ENCODE data around the gene BMERB1.

Gene BMERB1

DNA sequence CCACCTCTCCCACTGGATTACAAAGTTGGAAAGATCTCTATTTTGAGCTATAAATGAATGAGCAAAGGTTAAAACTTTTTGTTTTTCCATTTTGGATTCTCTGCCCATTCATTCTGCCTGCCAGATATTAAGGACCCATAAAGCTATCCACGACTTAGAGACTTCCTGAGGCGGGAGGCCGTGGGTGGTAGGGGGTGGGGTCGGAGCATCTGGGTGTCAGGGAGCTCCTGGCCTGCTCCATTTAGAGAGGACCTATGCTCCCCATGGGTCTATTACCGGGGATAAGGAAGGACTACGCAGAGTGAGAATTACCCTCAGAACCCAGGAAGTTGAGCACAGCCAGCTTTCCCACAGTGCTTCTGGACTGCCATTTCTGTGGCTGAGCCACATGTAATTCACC, 162.7 kb downstream of the BMERB1 start:
- no peak for DNase-seq (ENCODE audit: low read depth in 2 of 2)
- TF ChIP-seq, protein P1, sequence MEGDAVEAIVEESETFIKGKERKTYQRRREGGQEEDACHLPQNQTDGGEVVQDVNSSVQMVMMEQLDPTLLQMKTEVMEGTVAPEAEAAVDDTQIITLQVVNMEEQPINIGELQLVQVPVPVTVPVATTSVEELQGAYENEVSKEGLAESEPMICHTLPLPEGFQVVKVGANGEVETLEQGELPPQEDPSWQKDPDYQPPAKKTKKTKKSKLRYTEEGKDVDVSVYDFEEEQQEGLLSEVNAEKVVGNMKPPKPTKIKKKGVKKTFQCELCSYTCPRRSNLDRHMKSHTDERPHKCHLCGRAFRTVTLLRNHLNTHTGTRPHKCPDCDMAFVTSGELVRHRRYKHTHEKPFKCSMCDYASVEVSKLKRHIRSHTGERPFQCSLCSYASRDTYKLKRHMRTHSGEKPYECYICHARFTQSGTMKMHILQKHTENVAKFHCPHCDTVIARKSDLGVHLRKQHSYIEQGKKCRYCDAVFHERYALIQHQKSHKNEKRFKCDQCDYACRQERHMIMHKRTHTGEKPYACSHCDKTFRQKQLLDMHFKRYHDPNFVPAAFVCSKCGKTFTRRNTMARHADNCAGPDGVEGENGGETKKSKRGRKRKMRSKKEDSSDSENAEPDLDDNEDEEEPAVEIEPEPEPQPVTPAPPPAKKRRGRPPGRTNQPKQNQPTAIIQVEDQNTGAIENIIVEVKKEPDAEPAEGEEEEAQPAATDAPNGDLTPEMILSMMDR (IDR thresholded peaks at IDR 0.05; ENCODE audit: low read depth, low read length), result no peak
- H3K4me3 ChIP-seq (replicated peaks in 1 of 2; ENCODE audit: low read depth in 2 of 2, low read length in 2 of 2), result no peak overlapping the region

DNA sequence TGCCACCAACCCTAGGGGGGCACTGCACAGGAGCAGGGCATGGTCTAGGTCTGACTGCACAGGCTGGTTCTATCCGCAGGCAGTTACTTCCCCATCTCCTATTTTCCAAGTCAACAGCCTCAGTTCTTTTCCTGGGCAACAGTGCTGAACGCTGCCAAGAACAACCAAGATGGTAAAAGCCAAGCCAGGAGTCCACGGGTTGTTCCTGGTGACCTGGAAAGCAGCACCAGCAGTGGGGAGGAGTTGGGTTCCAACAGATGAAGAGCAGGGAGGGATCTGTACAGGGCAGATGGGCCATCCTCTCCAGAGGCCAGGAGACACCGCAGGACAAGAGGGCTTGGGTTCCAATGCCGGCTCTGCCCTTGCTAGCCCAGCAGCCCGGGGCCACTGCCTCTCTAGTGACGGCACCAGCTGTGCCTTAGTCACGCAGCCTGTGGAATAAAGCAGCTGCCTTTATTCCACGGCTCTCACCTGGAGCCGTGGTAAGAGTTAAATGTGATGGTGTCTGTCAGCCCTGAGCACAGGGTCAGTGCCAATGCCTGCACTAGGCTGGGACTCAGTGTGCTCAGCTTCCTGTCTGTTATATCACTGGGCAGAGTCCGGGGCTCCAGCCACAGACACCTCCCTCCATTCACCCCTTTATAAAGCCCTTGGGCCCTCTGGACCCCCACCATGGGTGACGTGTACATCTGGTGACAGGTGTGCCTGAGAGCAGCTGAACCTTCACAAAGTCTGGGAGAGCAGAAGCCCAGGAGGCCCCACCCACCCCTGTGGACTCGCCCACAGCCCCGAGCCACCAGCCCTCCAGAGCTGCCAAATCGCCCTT, 163.6 kb downstream of the BMERB1 start:
- no peak for DNase-seq (ENCODE audit: low read depth in 2 of 2)
- no peak overlapping the region for H3K4me3 ChIP-seq (replicated peaks in 1 of 2; ENCODE audit: low read depth in 2 of 2, low read length in 2 of 2)
- TF ChIP-seq, protein P1 (IDR thresholded peaks at IDR 0.05; ENCODE audit: low read depth, low read length), result no peak

DNA sequence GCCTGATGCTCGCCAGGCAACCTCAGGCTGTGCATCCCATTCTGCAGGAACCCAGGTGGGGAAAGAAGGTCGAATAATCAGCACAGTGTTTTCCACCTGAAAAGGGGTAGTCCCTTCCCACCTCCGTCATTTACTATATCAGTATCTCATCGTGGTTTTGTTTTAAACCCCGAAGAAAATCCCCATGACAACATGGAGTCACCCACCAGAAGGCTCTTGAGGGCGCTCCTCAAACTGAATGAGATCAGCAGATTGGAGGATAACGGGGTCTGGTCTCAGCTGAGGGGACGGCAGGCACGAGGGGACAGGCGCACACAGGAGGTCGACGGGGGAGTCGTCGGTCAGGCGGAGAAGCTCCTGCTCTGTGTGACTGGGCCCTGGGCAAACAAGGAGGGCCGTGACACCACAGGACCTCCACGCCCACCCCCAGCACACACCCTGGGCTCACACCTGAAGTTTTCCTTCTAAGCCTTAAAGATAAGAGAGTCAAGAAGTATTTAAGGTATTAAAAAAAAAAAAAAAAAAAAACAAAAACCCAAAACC, 164.3 kb downstream of the BMERB1 start:
- no peak overlapping the region for H3K4me3 ChIP-seq (replicated peaks in 1 of 2; ENCODE audit: low read depth in 2 of 2, low read length in 2 of 2)
- TF ChIP-seq, protein P1 (IDR thresholded peaks at IDR 0.05; ENCODE audit: low read depth, low read length), result no peak
- no peak for DNase-seq (ENCODE audit: low read depth in 2 of 2)

DNA sequence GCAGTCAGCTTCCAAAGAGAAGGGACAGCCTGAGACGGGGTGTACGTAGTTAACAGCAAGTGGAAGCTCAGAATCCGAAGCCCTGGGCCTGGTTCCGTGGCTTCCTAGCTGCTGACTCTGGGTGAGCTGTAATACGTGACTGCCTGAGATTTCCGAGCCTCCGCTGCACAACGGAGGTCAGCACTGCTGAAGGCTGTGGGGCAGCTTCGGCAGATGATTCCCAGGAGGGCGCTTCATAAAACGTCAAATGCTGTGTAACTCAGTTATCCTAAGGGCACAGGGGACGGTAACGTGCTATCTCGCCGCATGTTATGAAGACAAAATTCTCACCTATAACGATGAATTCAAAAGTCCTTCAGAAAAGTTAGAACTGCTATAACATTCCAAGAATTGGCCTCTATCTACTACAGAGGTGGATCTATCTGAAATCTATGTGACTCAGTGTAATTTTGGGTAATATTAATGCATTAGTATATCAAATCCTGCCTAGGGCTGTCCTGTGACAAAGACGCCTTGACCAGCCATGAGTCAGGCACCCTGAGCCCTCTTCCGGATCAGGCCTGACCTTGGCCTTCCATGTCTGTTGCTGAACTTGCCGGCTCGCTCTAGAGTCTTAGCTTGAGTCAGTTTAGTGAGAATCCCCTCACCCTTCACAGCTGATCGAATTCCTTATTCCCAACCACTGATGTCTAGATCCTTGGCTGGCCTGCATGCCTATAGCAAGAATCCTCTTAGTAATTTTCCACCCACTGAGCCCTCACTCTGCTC, 165.1 kb downstream of the BMERB1 start:
- DNase-seq (ENCODE audit: low read depth in 2 of 2), result no peak
- TF ChIP-seq, protein P1 (IDR thresholded peaks at IDR 0.05; ENCODE audit: low read depth, low read length), result no peak
- no peak overlapping the region for H3K4me3 ChIP-seq (replicated peaks in 1 of 2; ENCODE audit: low read depth in 2 of 2, low read length in 2 of 2)

DNA sequence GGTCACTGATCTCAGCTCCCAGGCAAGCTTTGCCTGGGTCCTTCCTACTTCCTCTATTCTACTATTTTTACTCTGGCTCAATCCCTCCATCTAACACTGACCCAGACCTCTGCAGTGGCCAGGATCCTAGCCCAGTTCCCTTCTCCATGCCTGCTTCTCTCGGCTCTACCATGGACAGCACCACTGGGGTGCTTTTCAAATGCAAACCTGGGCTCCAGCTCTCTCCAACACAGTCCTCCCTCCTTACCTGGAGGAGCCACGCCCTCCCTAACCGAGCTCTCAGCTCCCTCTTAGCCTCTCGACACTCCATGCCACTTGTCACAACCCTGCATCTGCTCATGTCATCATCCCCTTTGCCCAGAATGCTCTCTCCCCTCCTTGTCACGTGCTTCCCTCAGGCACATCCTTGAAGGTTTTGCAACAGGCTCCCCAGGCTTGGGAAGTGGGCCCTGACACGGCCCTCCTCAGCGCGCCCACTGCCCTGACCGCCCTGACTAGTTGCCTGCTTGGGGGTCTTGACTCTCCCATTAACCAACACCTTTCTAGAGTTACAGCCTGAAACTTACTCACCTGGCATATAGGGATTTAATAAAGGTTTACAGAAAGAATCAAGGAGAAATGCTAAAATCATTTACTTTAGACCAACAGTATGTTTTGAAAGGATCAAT, 167.0 kb downstream of the BMERB1 start:
- TF ChIP-seq, protein P1 (IDR thresholded peaks at IDR 0.05; ENCODE audit: low read depth, low read length), result no peak
- DNase-seq (ENCODE audit: low read depth in 2 of 2), result no peak
- H3K4me3 ChIP-seq (replicated peaks in 1 of 2; ENCODE audit: low read depth in 2 of 2, low read length in 2 of 2), result no peak overlapping the region

DNA sequence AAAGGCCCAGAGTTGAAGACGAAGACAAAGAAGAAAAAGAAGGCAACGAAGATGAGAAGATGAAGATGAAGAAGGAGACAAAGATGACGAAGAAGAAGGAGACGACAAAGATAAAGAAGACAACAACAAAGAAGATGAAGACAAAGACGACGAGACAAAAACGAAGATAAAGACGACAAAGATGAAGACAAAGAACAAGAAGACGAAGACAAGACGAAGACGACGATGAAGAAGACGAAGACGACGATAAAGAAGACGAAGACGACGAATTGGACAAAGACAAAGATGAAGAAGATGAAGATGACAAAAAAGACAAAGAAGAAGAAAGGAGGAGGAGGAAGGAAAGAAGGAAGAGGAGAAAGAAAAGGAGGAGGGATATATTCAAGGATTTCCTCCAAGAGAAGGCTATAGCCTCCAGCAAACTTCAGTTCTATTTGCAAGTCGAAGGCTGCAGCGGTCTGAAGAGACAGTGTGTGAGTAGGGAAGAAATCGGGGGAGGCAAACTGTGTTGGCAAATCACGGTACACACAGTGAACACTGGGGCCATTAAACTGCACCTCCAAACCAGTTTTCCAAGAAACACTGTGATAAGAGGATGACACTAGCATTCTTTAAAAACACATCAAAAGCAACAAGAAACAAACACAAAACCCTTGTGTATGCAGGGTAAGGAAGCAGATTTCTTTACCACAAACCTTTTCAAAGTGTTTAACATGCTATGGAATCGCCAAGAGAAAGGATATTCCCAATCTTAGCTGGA, 168.1 kb downstream of the BMERB1 start:
- TF ChIP-seq, protein P1 (IDR thresholded peaks at IDR 0.05; ENCODE audit: low read depth, low read length), result no peak
- H3K4me3 ChIP-seq (replicated peaks in 1 of 2; ENCODE audit: low read depth in 2 of 2, low read length in 2 of 2), result no peak overlapping the region
- DNase-seq (ENCODE audit: low read depth in 2 of 2), result no peak

All from cardiac fibroblast (primary cell).